CD4-positive, alpha-beta T cell (primary cell): ENCODE results near the gene FCRL3. TPM values are rescaled to one million over a fixed set of nuclear protein-coding genes. Genes with fewer than 3 reads are reported as not detected.

Experiments
- ATAC-seq: fragments of 200-7000 bp; cut with Tn5 transposase; one replicate; pipeline ENCODE4 v1.10.0; 2022; ENCODE audit warnings: mild to moderate bottlenecking; ENCODE audit not compliant: poor library complexity
- CTCF ChIA-PET: fragments of 350-600 bp; sonication (Branson Sonifier 250); formaldehyde crosslinking; loops from one replicate; lab custom pipeline; 2021; ENCODE audit warnings: antibody characterized with exemption, inconsistent platforms; lab: Charles Lee
- POLR2A ChIA-PET: fragments of 350-600 bp; sonication (Branson Sonifier 250); formaldehyde crosslinking; loops from one replicate; lab custom pipeline; 2021; ENCODE audit warnings: antibody characterized with exemption, inconsistent platforms; lab: Charles Lee
- DNase-seq, 14 experiments: peaks; one replicate each; pipeline ENCODE4 v3.0.0-alpha.2; 2013 to 2020; ENCODE audit warnings: mixed read lengths in 2 of 14
- H3K27ac ChIP-seq, 2 donors: one replicate each; pipeline versions ENCODE4 v1.5.1 to v1.7.0; 2013; ENCODE audit warnings: low read length in 2 of 2, low read depth in 1 of 2, mild to moderate bottlenecking in 1 of 2
- H3K27me3 ChIP-seq, 2 experiments: 1 replicate in 1 of 2; 2 replicates in 1 of 2; pipeline versions ENCODE4 v1.6.1 to v1.7.0; 2013; ENCODE audit warnings: low read length in 2 of 2, control low read depth in 1 of 2, mild to moderate bottlenecking in 1 of 2, moderate library complexity in 1 of 2; ENCODE audit not compliant: insufficient read depth in 2 of 2, control insufficient read depth in 1 of 2
- H3K36me3 ChIP-seq: one replicate; pipeline ENCODE4 v1.6.1; 2013; ENCODE audit warnings: low read length, control low read depth; ENCODE audit not compliant: insufficient read depth
- H3K4me1 ChIP-seq: one replicate; pipeline ENCODE4 v1.6.1; 2013; ENCODE audit warnings: low read length, control low read depth; ENCODE audit not compliant: insufficient read depth
- H3K4me3 ChIP-seq: one replicate; pipeline ENCODE4 v1.5.1; 2013; ENCODE audit warnings: mild to moderate bottlenecking, low read length, moderate library complexity
- H3K9me3 ChIP-seq, 2 experiments: 1 replicate in 1 of 2; 2 replicates in 1 of 2; pipeline versions ENCODE4 v1.6.1 to v1.7.0; 2013; ENCODE audit warnings: low read length in 2 of 2, mild to moderate bottlenecking in 2 of 2, control low read depth in 1 of 2, moderate library complexity in 1 of 2; ENCODE audit not compliant: control insufficient read depth in 1 of 2, insufficient read depth in 1 of 2
- H3K27ac Mint-ChIP-seq: one replicate; pipeline ENCODE4 v1.8.0; 2020; ENCODE audit warnings: mixed read lengths
- H3K27me3 Mint-ChIP-seq: one replicate; pipeline ENCODE4 v1.8.0; 2021; ENCODE audit warnings: mixed read lengths
- H3K36me3 Mint-ChIP-seq: one replicate; pipeline ENCODE4 v1.8.0; 2021; ENCODE audit warnings: low read depth, mixed read lengths
- H3K4me1 Mint-ChIP-seq: one replicate; pipeline ENCODE4 v1.8.0; 2021; ENCODE audit warnings: low read depth, mixed read lengths
- H3K4me3 Mint-ChIP-seq: one replicate; pipeline ENCODE4 v1.8.0; 2020; ENCODE audit warnings: mild to moderate bottlenecking, mixed read lengths
- H3K9me3 Mint-ChIP-seq: one replicate; pipeline ENCODE4 v1.8.0; 2020; ENCODE audit warnings: mixed read lengths
- CTCF ChIP-seq: fragments of 200-600 bp; IDR thresholded peaks from one replicate; pipeline ENCODE4 v1.8.0; 2022; ENCODE audit warnings: antibody characterized with exemption, mild to moderate bottlenecking
- intact Hi-C, 2 experiments: fragments of 100-400 bp; cut with DNase I in 1 of 2; cut with micrococcal nuclease in 1 of 2; formaldehyde crosslinking; loops; one replicate each; pipeline versions ENCODE4 v1.15.1 to v1.9.0; 2023 to 2025; cut with DNase I, micrococcal nuclease
- total RNA-seq, 174 experiments: library from RNA in 2 of 174; stranded (reverse) in 2 of 174; gene quantifications; one replicate each; pipeline ENCODE4 v1.2.3 and lab custom pipeline; 2021 to 2026

FCRL3 gene
- total RNA-seq, 2 experiments from 2014 or later = 0.99 to 1.1 TPM

- H3K4me3 ChIP-seq = no peak overlapping the region
These were observed 33.8 kb upstream of the FCRL3 start for GRCh38 chr1:157734321-157734720.

DNA sequence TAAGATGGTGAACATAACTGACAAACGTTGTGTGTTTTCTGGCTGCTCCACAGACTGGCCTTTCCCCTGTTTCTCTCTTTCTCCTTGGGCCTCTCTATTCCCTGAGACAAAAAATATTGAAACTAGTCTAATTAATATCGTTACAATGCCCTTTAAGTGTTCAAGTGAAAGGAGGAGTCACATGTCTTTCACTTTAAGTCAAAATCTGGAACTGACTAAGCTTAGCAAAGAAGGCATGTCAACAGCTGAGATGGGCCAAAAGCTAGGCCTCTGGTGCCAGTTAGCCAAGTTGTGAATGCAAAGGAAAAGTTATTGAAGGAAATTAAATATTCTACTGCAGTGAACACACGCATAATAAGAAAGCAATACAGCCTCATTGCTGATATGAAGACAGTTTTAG, 32.2 kb upstream of the FCRL3 start:
- Mint-ChIP-seq H3K9me3 (no peaks in the 10 kb centered on the region), H3K4me3 (no peak overlapping the region), H3K36me3 (no peaks in the 10 kb centered on the region), H3K27ac (no peak overlapping the region), H3K4me1 (no peaks in the 10 kb centered on the region), H3K27me3 (no peaks in the 10 kb centered on the region)
- CTCF ChIA-PET = no interaction called here
- Histone ChIP-seq H3K4me3 (no peak overlapping the region), H3K27me3 (no peaks in the 10 kb centered on the region), H3K27ac (no peak overlapping the region), H3K9me3 (no peaks in the 10 kb centered on the region), H3K36me3 (no peaks in the 10 kb centered on the region), H3K4me1 (no peaks in the 10 kb centered on the region)
- ATAC-seq (no peak), DNase-seq (no peak)
- intact Hi-C loops = no loop called here
- TF ChIP-seq CTCF = no peak
- POLR2A ChIA-PET = no interaction called here

More at GRCh38 chr1:157734321-157734720, 33.8 kb upstream of the FCRL3 start:
- Mint-ChIP-seq H3K27me3 (no peaks in the 10 kb centered on the region), H3K4me1 (no peaks in the 10 kb centered on the region), H3K36me3 (no peaks in the 10 kb centered on the region), H3K9me3 (no peaks in the 10 kb centered on the region), H3K4me3 (no peak overlapping the region), H3K27ac (no peak overlapping the region)
- TF ChIP-seq CTCF = no peak
- no peaks in the 10 kb centered on the region for H3K27me3 ChIP-seq
- ChIA-PET CTCF (no interaction called here), POLR2A (no interaction called here)
- intact Hi-C loops = no loop called here
- ATAC-seq = no peak
- no peaks in the 10 kb centered on the region for H3K4me1 ChIP-seq
- no peak overlapping the region for H3K27ac ChIP-seq
- peaks cover 0 to under 1% of the 10 kb centered on the region in 2 experiments for H3K9me3 ChIP-seq
- H3K36me3 ChIP-seq = no peaks in the 10 kb centered on the region
- peak in 2 of 14 experiments; percentile 12 for DNase-seq

GRCh38 chr1:157725221-157725577, 24.6 kb upstream of the FCRL3 start:
- Mint-ChIP-seq H3K4me3 (no peak overlapping the region), H3K36me3 (no peaks in the 10 kb centered on the region), H3K4me1 (peaks cover 10% of the 10 kb centered on the region), H3K9me3 (peaks cover 7% of the 10 kb centered on the region), H3K27ac (no peak overlapping the region), H3K27me3 (no peaks in the 10 kb centered on the region)
- DNase-seq (peak in 4 of 14 experiments; percentile 19 to 60 (median 30)), ATAC-seq (no peak)
- ChIA-PET POLR2A (no interaction called here), CTCF (no interaction called here)
- no peak overlapping the region for H3K4me3 ChIP-seq
- H3K27ac ChIP-seq = no peak overlapping the region
- no peaks in the 10 kb centered on the region for H3K36me3 ChIP-seq
- H3K4me1 ChIP-seq = no peaks in the 10 kb centered on the region
- peaks cover 7 to 12% of the 10 kb centered on the region in 2 experiments for H3K9me3 ChIP-seq
- H3K27me3 ChIP-seq = peaks cover 0 to 3% of the 10 kb centered on the region in 2 experiments
- TF ChIP-seq CTCF = no peak
- intact Hi-C loops = loop anchor here in 1 of 2 experiments (2.0 kb wide), 1 partner anchor 70 kb away; no protein-coding TSS in a partner anchor
